Measurements from ENCODE around the gene IRAK2.

IRAK2 gene

DNA sequence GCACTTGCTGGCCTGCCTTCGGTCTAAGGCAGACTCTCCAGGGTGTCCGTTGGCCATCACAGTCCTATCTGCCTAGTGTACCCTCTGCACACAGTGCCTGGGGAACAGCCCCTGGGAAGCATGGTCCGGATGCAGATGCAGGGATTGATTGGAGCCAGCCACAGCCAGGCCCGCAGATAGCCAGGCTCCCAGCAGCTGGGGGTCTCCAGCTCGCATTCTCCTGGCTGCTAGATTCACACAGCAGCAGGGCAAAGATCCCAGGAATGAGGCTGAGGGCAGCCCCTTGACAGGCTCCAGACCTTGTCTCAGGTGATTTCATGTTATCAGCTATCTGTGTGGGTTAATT is 41.4 kb downstream of the IRAK2 start:
- no peaks in the 10 kb centered on the region for H3K36me3 ChIP-seq (ENCODE audit: control insufficient read depth, insufficient read depth, low read length)
- H3K4me1 ChIP-seq (ENCODE audit: control insufficient read depth, insufficient read depth, low read length): no peaks in the 10 kb centered on the region
- no peaks in the 10 kb centered on the region for H3K9me3 ChIP-seq (ENCODE audit: control insufficient read depth, insufficient read depth, low read depth, low read length)
- no peak overlapping the region for H3K4me3 ChIP-seq (ENCODE audit: low read depth, low read length)
- no peak overlapping the region for H3K27ac ChIP-seq (ENCODE audit: low read depth, low read length)
- H3K9ac ChIP-seq (ENCODE audit: low read length): no peak overlapping the region
- no peaks in the 10 kb centered on the region for H3K27me3 ChIP-seq (ENCODE audit: control insufficient read depth, insufficient read depth, low read length)

DNA sequence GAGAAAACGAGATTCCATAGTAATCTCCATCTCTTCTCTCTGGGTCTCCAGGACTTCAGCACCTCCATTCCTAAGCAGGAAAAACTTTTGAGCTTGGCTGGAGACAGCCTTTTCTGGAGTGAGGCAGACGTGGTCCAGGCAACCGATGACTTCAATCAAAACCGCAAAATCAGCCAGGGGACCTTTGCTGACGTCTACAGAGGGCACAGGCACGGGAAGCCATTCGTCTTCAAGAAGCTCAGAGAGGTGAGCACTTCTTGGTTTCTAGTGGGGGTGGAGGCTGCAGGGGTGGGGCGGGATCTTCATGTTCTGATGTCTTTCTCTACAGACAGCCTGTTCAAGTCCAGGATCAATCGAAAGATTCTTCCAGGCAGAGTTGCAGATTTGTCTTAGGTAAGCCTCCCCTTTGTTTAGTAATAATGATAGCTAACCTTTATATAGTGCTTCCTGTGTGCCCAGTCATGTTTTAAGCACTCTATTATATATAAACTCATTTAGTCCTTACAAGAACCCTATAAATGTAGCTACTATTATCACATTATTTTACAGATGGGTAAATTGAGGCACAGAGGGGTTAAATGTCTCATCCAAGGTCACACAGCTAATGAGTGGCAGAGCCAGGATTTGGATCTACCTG is 48.6 kb downstream of the IRAK2 start:
- Histone ChIP-seq H3K27ac (ENCODE audit: low read depth, low read length) (no peak overlapping the region), H3K36me3 (ENCODE audit: control insufficient read depth, insufficient read depth, low read length) (no peaks in the 10 kb centered on the region), H3K27me3 (ENCODE audit: control insufficient read depth, insufficient read depth, low read length) (no peaks in the 10 kb centered on the region), H3K4me1 (ENCODE audit: control insufficient read depth, insufficient read depth, low read length) (no peaks in the 10 kb centered on the region), H3K4me3 (ENCODE audit: low read depth, low read length) (no peak overlapping the region), H3K9ac (ENCODE audit: low read length) (no peak overlapping the region), H3K9me3 (ENCODE audit: control insufficient read depth, insufficient read depth, low read depth, low read length) (peaks cover 9% of the 10 kb centered on the region; the same call in 1 of the 2 replicates)

DNA sequence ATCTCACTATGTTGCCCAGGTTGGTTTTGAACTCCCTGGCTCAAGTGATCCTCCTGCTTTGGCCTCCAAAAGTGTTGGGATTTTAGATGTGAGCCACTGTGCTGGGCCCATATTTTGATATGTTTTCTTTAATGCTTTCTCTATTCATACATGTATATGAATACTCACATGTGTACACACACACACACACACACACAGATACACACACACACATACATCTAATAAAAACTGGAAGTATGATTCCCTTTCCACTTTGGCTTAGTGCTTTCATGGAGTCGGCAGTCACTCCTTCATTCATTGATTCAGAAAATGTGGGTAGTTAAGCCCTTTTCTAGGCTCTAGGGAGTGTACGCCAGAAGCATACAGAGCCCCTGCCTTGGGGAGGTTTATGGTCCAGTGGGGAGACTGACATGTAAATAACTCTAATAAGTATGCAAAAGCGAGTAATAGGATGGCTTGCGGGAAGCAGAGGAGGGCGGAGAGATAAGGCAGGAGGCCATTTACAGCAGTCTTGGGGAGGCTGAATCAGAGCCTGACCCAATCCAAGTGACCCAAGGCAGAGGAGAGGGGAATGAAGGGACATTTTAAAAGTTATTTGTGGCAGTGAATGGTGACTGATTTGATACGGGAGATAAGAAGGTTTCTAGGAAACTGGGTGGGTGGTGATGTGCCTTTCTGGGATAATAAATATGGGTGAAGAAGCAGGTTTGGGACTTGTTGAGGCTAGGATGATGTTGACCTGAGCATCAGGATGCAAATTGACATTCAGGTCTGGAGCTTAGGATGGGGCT is 51.1 kb downstream of the IRAK2 start:
- H3K9me3 ChIP-seq (ENCODE audit: control insufficient read depth, insufficient read depth, low read depth, low read length): peaks cover 9% of the 10 kb centered on the region; the same call in 1 of the 2 replicates
- no peak overlapping the region for H3K4me3 ChIP-seq (ENCODE audit: low read depth, low read length)
- H3K27ac ChIP-seq (ENCODE audit: low read depth, low read length): no peak overlapping the region
- no peaks in the 10 kb centered on the region for H3K36me3 ChIP-seq (ENCODE audit: control insufficient read depth, insufficient read depth, low read length)
- no peak overlapping the region for H3K9ac ChIP-seq (ENCODE audit: low read length)
- no peaks in the 10 kb centered on the region for H3K4me1 ChIP-seq (ENCODE audit: control insufficient read depth, insufficient read depth, low read length)
- no peaks in the 10 kb centered on the region for H3K27me3 ChIP-seq (ENCODE audit: control insufficient read depth, insufficient read depth, low read length)

DNA sequence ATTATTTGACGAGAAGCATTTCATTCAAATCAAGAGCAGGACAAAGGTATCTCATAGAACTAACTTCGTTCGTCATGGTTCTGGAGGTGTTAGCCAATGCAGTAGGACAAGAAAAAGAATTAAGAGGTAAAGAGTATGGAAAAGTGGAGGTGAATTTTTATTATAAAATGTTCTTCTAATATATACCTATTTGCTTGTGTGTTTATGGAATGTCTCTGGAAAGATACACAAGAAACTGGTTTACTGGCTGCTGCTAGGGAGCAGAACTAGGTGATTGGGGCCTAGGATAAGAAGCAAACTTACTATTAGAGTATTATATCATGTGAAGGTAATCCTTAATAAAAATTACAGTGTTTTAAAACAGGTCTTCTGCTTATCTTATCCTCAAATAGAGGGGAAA is 52.6 kb downstream of the IRAK2 start:
- Histone ChIP-seq H3K4me3 (ENCODE audit: low read depth, low read length) (no peak overlapping the region), H3K9ac (ENCODE audit: low read length) (no peak overlapping the region), H3K27ac (ENCODE audit: low read depth, low read length) (no peak overlapping the region), H3K27me3 (ENCODE audit: control insufficient read depth, insufficient read depth, low read length) (no peaks in the 10 kb centered on the region), H3K9me3 (ENCODE audit: control insufficient read depth, insufficient read depth, low read depth, low read length) (peaks cover 9% of the 10 kb centered on the region; the same call in 1 of the 2 replicates), H3K36me3 (ENCODE audit: control insufficient read depth, insufficient read depth, low read length) (no peaks in the 10 kb centered on the region), H3K4me1 (ENCODE audit: control insufficient read depth, insufficient read depth, low read length) (no peaks in the 10 kb centered on the region)

DNA sequence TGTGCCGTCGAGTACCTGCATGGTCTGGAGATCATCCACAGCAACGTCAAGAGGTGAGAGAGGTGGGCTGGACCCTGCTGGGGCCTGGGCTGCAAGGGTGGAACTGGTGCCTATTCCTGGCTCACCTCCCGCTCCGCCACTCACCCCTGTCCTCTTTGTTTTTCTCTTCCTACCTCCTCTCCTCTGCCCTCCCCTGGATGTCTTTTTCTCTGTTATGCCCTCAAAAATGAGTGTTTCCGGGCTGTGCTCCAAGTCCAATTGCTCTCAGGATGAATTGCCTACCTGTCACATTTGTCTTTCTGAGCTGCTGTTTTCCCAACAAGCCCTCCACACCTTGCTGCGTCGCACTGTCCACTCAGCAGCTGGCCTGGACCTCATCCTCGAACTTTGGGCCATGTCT is 55.0 kb downstream of the IRAK2 start:
- Histone ChIP-seq H3K4me3 (ENCODE audit: low read depth, low read length) (no peak overlapping the region), H3K27me3 (ENCODE audit: control insufficient read depth, insufficient read depth, low read length) (no peaks in the 10 kb centered on the region), H3K9me3 (ENCODE audit: control insufficient read depth, insufficient read depth, low read depth, low read length) (peaks cover 9% of the 10 kb centered on the region; the same call in 1 of the 2 replicates), H3K9ac (ENCODE audit: low read length) (no peak overlapping the region), H3K4me1 (ENCODE audit: control insufficient read depth, insufficient read depth, low read length) (no peaks in the 10 kb centered on the region), H3K27ac (ENCODE audit: low read depth, low read length) (no peak overlapping the region), H3K36me3 (ENCODE audit: control insufficient read depth, insufficient read depth, low read length) (no peaks in the 10 kb centered on the region)

DNA sequence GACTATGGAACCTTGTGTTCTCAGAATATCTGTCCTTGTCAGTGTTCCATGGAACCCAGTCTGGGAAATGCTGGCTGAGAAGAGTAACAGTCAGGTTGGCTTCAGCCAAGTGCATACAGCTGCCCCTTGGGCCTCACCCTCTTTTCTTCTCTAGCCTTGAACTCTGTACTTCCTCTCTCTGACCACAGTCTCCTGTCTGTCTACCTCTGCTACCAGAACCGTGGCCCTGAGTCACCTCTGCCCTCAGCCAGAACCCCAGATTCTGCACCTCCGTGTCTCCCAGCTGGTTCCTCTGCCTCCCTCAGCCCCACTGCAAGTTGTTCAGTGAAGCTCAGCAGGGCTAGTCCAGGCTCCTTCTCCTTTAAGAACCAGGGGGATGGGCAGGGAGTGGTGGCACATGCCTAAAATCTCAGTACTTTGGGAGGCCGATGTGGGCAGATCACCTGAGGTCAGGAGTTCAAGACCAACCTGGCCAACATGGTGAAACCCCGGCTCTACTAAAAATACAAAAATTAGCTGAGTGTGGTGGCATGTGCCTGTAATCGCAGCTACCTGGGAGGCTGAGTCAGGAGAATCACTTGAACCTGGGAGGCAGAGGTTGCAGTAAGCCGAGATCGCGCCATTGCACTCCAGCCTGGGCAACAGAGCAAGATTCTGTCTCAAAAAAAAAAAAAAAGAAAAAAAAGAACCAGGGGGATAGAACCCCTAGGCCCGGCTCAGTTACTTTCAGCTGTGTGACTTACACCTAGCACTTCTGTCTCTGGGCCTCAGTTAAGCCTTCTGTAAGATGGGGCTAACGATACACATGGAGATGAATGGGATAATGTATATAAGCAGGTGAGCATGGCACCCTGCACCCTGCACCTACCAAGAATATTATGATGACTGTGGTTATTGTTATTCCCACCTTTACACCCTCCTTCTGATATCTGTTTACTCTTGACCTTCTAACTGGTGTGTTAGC is 59.2 kb downstream of the IRAK2 start:
- no peaks in the 10 kb centered on the region for H3K27me3 ChIP-seq (ENCODE audit: control insufficient read depth, insufficient read depth, low read length)
- H3K9me3 ChIP-seq (ENCODE audit: control insufficient read depth, insufficient read depth, low read depth, low read length): no peaks in the 10 kb centered on the region
- H3K27ac ChIP-seq (ENCODE audit: low read depth, low read length): no peak overlapping the region
- H3K4me3 ChIP-seq (ENCODE audit: low read depth, low read length): no peak overlapping the region
- peaks cover 10% of the 10 kb centered on the region for H3K4me1 ChIP-seq (ENCODE audit: control insufficient read depth, insufficient read depth, low read length)
- H3K36me3 ChIP-seq (ENCODE audit: control insufficient read depth, insufficient read depth, low read length): no peaks in the 10 kb centered on the region
- H3K9ac ChIP-seq (ENCODE audit: low read length): no peak overlapping the region

DNA sequence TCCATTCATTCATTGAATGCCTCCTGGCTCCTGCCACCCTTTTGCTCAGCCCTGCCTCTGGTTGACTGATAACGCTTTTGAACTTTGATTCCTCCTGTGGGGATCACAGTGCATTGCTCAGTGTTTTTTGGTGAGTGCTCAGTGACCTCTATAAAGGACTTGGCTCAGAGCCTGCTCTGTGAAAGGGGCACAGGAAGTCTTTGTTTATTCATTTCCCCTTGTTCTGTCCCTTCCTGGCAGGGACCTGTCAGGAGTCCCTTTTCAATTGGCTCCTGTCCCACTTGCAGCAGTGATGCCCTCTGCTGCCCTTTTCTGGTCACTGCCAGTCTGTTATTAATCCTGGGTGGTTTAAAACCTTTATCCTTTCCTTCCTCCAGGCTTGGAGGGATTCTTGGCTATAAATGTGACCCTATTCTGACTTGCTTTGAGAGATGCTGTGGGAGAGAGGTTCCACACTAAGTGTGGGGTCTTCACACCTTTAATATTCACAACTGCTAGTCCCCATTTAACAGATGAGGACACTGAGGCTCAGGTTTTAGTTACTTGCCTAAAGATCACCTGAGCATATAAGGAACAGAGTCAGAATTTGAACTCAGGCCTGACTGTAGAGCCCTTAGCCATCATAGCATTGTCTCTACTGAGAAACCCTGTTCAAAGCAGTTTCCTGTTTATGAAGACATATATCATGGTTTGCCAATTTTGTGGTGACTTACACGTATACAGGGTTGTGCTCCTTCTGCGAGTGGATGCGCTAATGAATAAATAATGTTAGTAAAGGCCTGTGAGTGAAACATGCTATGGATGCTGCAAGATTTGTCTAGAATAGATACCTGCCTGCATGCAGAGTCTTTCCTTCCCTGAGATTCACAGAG is 60.3 kb downstream of the IRAK2 start:
- H3K27ac ChIP-seq (ENCODE audit: low read depth, low read length): no peak overlapping the region

DNA sequence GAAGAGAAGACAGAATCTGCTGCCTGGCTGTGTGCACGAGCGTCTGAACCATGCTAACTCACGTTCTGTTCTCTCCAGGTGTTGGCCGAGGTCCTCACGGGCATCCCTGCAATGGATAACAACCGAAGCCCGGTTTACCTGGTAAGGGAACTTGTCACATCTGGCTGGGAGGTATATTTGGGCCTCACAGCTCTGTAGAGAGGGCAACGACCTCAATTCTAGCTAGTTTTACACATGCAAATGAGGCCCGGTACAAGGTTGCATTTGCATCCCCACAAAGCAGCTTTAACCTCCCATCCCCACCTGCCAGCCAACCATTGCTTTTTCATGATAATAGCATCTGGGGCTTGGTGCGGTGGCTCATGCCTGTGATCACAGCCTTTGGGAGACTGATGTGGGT is 61.6 kb downstream of the IRAK2 start:
- H3K4me1 ChIP-seq (ENCODE audit: control insufficient read depth, insufficient read depth, low read length): peaks cover 10% of the 10 kb centered on the region
- no peak overlapping the region for H3K9ac ChIP-seq (ENCODE audit: low read length)
- H3K4me3 ChIP-seq (ENCODE audit: low read depth, low read length): peak overlapping the region; percentile 20; the same call in 1 of the 2 replicates
- no peaks in the 10 kb centered on the region for H3K36me3 ChIP-seq (ENCODE audit: control insufficient read depth, insufficient read depth, low read length)
- no peak overlapping the region for H3K27ac ChIP-seq (ENCODE audit: low read depth, low read length)
- H3K27me3 ChIP-seq (ENCODE audit: control insufficient read depth, insufficient read depth, low read length): no peaks in the 10 kb centered on the region
- H3K9me3 ChIP-seq (ENCODE audit: control insufficient read depth, insufficient read depth, low read depth, low read length): no peaks in the 10 kb centered on the region

More for the DNA sequence above, 60.3 kb downstream of the IRAK2 start:
- Histone ChIP-seq H3K9me3 (ENCODE audit: control insufficient read depth, insufficient read depth, low read depth, low read length) (no peaks in the 10 kb centered on the region), H3K36me3 (ENCODE audit: control insufficient read depth, insufficient read depth, low read length) (no peaks in the 10 kb centered on the region), H3K4me3 (ENCODE audit: low read depth, low read length) (no peak overlapping the region), H3K4me1 (ENCODE audit: control insufficient read depth, insufficient read depth, low read length) (peaks cover 10% of the 10 kb centered on the region), H3K27me3 (ENCODE audit: control insufficient read depth, insufficient read depth, low read length) (no peaks in the 10 kb centered on the region), H3K9ac (ENCODE audit: low read length) (no peak overlapping the region)

DNA sequence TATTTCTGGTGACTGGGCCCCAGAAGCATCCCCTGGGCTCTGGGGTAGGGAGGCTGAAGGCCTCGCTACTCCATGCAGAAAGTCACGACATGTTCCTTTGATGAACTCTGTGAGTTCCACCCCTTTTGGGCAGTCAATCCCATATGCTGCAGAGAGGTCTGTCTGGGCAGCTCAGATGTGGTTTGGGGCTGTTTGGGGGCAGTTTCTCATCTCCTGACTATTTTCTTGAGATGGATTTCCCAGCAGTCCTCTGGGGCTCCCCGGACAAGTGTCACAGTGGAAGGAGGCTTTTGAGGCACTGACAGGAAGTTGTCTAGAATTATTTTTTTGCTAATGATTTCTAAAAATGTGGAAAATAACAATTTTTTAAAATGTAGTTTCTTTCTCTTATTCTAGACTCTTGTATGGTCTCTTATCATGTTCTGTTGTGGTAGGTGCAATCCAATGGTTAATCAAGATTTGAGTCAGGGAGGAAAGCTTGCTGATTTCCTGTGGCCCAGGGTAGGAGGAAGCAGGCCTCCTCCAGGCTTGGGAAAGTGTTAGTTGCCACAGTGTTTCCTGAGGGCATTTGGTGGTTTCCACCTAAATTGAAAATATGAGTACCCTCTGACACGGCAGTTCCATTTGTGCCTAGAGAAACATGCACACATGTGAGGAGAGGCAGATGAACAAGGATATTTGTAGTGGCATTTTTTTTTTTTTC is 63.7 kb downstream of the IRAK2 start:
- Histone ChIP-seq H3K27me3 (ENCODE audit: control insufficient read depth, insufficient read depth, low read length) (no peaks in the 10 kb centered on the region), H3K4me1 (ENCODE audit: control insufficient read depth, insufficient read depth, low read length) (peaks cover 10% of the 10 kb centered on the region), H3K9me3 (ENCODE audit: control insufficient read depth, insufficient read depth, low read depth, low read length) (no peaks in the 10 kb centered on the region), H3K36me3 (ENCODE audit: control insufficient read depth, insufficient read depth, low read length) (no peaks in the 10 kb centered on the region), H3K27ac (ENCODE audit: low read depth, low read length) (no peak overlapping the region), H3K4me3 (ENCODE audit: low read depth, low read length) (no peak overlapping the region), H3K9ac (ENCODE audit: low read length) (no peak overlapping the region)

DNA sequence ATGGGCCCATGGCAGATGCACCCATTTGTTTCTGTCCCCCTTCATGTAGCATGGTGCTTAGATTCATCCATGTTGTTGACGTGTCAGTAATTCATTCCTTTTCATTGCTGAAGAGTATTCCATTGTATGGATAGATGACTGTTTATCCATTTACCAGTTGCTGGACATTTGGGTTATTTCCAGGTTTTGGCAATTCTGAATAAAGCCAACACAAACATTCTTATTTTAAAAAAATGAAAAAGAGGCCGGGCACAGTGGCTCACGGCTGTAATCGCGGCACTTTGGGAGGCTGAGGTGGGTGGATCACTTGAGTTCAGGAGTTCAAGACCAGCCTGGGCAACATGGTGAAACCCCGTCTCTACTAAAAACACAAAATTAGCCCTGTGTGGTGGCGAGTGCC is 64.9 kb downstream of the IRAK2 start:
- Histone ChIP-seq H3K27me3 (ENCODE audit: control insufficient read depth, insufficient read depth, low read length) (no peaks in the 10 kb centered on the region), H3K9me3 (ENCODE audit: control insufficient read depth, insufficient read depth, low read depth, low read length) (no peaks in the 10 kb centered on the region), H3K4me3 (ENCODE audit: low read depth, low read length) (no peak overlapping the region), H3K9ac (ENCODE audit: low read length) (no peak overlapping the region), H3K4me1 (ENCODE audit: control insufficient read depth, insufficient read depth, low read length) (peaks cover 14% of the 10 kb centered on the region), H3K27ac (ENCODE audit: low read depth, low read length) (no peak overlapping the region), H3K36me3 (ENCODE audit: control insufficient read depth, insufficient read depth, low read length) (no peaks in the 10 kb centered on the region)

Measured in HUES6 (cell line).